H9 (cell line): ENCODE measurements around the gene SYNE2. TPM values are rescaled to one million over a fixed set of nuclear protein-coding genes. Genes with fewer than 3 reads are reported as not detected.
A peak's percentile ranks its signal among the peaks of the same experiment; 100 is the strongest.

Experiments used
- DNase-seq: peaks from one replicate; pipeline ENCODE4 v3.0.0-alpha.2; 2017
- H2AFZ ChIP-seq: one replicate; pipeline ENCODE4 v1.6.1; 2013; ENCODE audit warnings: mild to moderate bottlenecking, low read length, control low read depth, moderate library complexity
- H2AK5ac ChIP-seq: 2 replicates; pipeline ENCODE4 v1.6.1; 2013; ENCODE audit warnings: low read length, control low read depth, mixed read lengths; ENCODE audit not compliant: insufficient read length
- H2BK120ac ChIP-seq: one replicate; pipeline ENCODE4 v1.6.1; 2013; ENCODE audit warnings: low read depth, mild to moderate bottlenecking, low read length, control low read depth, inconsistent platforms; ENCODE audit not compliant: poor library complexity, severe bottlenecking
- H2BK12ac ChIP-seq: 2 replicates; pipeline ENCODE4 v1.6.1; 2013; ENCODE audit warnings: low read length, control low read depth, mixed read lengths, low read depth; ENCODE audit not compliant: insufficient read length
- H2BK15ac ChIP-seq: 2 replicates; pipeline ENCODE4 v1.6.1; 2013; ENCODE audit warnings: low read depth, low read length, control low read depth
- H2BK20ac ChIP-seq: one replicate; pipeline ENCODE4 v1.6.1; 2013; ENCODE audit warnings: low read depth, mild to moderate bottlenecking, low read length, control low read depth, inconsistent platforms; ENCODE audit not compliant: poor library complexity, severe bottlenecking
- H2BK5ac ChIP-seq: 2 replicates; pipeline ENCODE4 v1.6.1; 2013; ENCODE audit warnings: low read length, control low read depth, mixed read lengths; ENCODE audit not compliant: insufficient read length
- H3K14ac ChIP-seq: 2 replicates; pipeline ENCODE4 v1.6.1; 2013; ENCODE audit warnings: low read length, control low read depth; ENCODE audit not compliant: insufficient read depth
- H3K18ac ChIP-seq: 2 replicates; pipeline ENCODE4 v1.6.1; 2013; ENCODE audit warnings: low read depth, mild to moderate bottlenecking, mixed read lengths, low read length, control low read depth; ENCODE audit not compliant: insufficient read length
- H3K23ac ChIP-seq: 2 replicates; pipeline ENCODE4 v1.6.1; 2013; ENCODE audit warnings: low read length, control low read depth, mixed read lengths, low read depth; ENCODE audit not compliant: insufficient read length
- H3K23me2 ChIP-seq: 2 replicates; pipeline ENCODE4 v1.6.1; 2013; ENCODE audit warnings: low read depth, mild to moderate bottlenecking, mixed read lengths, low read length, control low read depth; ENCODE audit not compliant: insufficient read length, poor library complexity, severe bottlenecking
- H3K27ac ChIP-seq: 2 replicates; pipeline ENCODE4 v1.5.1; 2013; ENCODE audit warnings: low read length, control low read depth, mixed read lengths, low read depth; ENCODE audit not compliant: insufficient read length
- H3K27me3 ChIP-seq: 2 replicates; pipeline ENCODE4 v1.6.1; 2013; ENCODE audit warnings: low read length, control low read depth, inconsistent platforms; ENCODE audit not compliant: insufficient read depth
- H3K4ac ChIP-seq: 2 replicates; pipeline ENCODE4 v1.6.1; 2013; ENCODE audit warnings: low read depth, mild to moderate bottlenecking, control low read depth, inconsistent platforms, low read length, moderate library complexity
- H3K4me1 ChIP-seq: 2 replicates; pipeline ENCODE4 v1.6.1; 2013; ENCODE audit warnings: low read length, control low read depth, inconsistent platforms; ENCODE audit not compliant: insufficient read depth
- H3K4me2 ChIP-seq: 2 replicates; pipeline ENCODE4 v1.6.1; 2013; ENCODE audit warnings: low read length, control low read depth, mixed read lengths; ENCODE audit not compliant: insufficient read length, insufficient read depth
- H3K56ac ChIP-seq: 2 replicates; pipeline ENCODE4 v1.6.1; 2013; ENCODE audit warnings: low read depth, mild to moderate bottlenecking, mixed read lengths, low read length, control low read depth; ENCODE audit not compliant: insufficient read length
- H3K79me1 ChIP-seq: 2 replicates; pipeline ENCODE4 v1.6.1; 2013; ENCODE audit warnings: low read depth, mild to moderate bottlenecking, moderate library complexity, low read length, control low read depth, inconsistent platforms; ENCODE audit not compliant: insufficient read depth, poor library complexity, severe bottlenecking
- H3K79me2 ChIP-seq: 2 replicates; pipeline ENCODE4 v1.6.1; 2013; ENCODE audit warnings: low read length, control low read depth, inconsistent platforms; ENCODE audit not compliant: insufficient read depth
- H3K9ac ChIP-seq: 2 replicates; pipeline ENCODE4 v1.6.1; 2013; ENCODE audit warnings: low read length, control low read depth, mixed read lengths; ENCODE audit not compliant: insufficient read length; ENCODE audit errors: extremely low read depth
- H3K9me3 ChIP-seq: one replicate; pipeline ENCODE4 v1.6.1; 2013; ENCODE audit warnings: low read depth, low read length, inconsistent platforms; ENCODE audit not compliant: control insufficient read depth
- H3T11ph ChIP-seq: one replicate; pipeline ENCODE4 v1.6.1; 2013; ENCODE audit warnings: mild to moderate bottlenecking, low read length, control low read depth, inconsistent platforms
- H4K20me1 ChIP-seq: one replicate; pipeline ENCODE4 v1.6.1; 2013; ENCODE audit not compliant: control insufficient read depth, insufficient read length, insufficient read depth
- H4K5ac ChIP-seq: 2 replicates; pipeline ENCODE4 v1.6.1; 2013; ENCODE audit warnings: low read depth, mild to moderate bottlenecking, mixed read lengths, low read length, control low read depth; ENCODE audit not compliant: insufficient read length
- H4K8ac ChIP-seq: replicated peaks from 2 replicates; pipeline ENCODE4 v1.6.1; 2013; ENCODE audit warnings: low read length, control low read depth, mixed read lengths, low read depth; ENCODE audit not compliant: insufficient read length
- H4K91ac ChIP-seq: 2 replicates; pipeline ENCODE4 v1.6.1; 2013; ENCODE audit warnings: low read depth, mild to moderate bottlenecking, moderate library complexity, mixed read lengths, low read length, control low read depth; ENCODE audit not compliant: insufficient read length
- H3K27ac Mint-ChIP-seq, 3 experiments: 2 replicates in 2 of 3; 3 replicates in 1 of 3; pipeline ENCODE4 v1.8.0; 2020 to 2021; ENCODE audit warnings: mixed read lengths in 3 of 3, mild to moderate bottlenecking in 1 of 3, moderate library complexity in 1 of 3
- H3K27me3 Mint-ChIP-seq: 2 replicates; pipeline ENCODE4 v1.8.0; 2021; ENCODE audit warnings: low read depth, mild to moderate bottlenecking, moderate library complexity, mixed read lengths
- H3K36me3 Mint-ChIP-seq, 3 experiments: 2 replicates in 2 of 3; 3 replicates in 1 of 3; pipeline ENCODE4 v1.8.0; 2020 to 2021; ENCODE audit warnings: low read depth in 3 of 3, mixed read lengths in 3 of 3; ENCODE audit not compliant: insufficient read depth in 1 of 3
- H3K4me1 Mint-ChIP-seq, 2 experiments: 2 replicates each; pipeline ENCODE4 v1.8.0; 2020; ENCODE audit warnings: mixed read lengths in 2 of 2
- H3K4me3 Mint-ChIP-seq, 2 experiments: 2 replicates in 1 of 2; 3 replicates in 1 of 2; pipeline ENCODE4 v1.8.0; 2020 to 2021; ENCODE audit warnings: mild to moderate bottlenecking in 2 of 2, mixed read lengths in 2 of 2, moderate library complexity in 1 of 2
- H3K9me3 Mint-ChIP-seq, 2 experiments: 2 replicates in 1 of 2; 3 replicates in 1 of 2; pipeline ENCODE4 v1.8.0; 2020; ENCODE audit warnings: mild to moderate bottlenecking in 2 of 2, mixed read lengths in 2 of 2, moderate library complexity in 1 of 2
- CTCF ChIP-seq: fragments of 200-600 bp; sonication (generic); conservative IDR thresholded peaks from 3 replicates; pipeline ENCODE4 v1.8.0; 2021; ENCODE audit warnings: antibody characterized with exemption, mild to moderate bottlenecking
- WGBS: extraction: QIAGEN DNeasy Blood & Tissue Kit; methylation state at CpG from one replicate; pipeline ENCODE4 v1.1.7; 2013; ENCODE audit warnings: missing lambda C conversion rate, low lambda C conversion rate, mixed read lengths; ENCODE audit not compliant: insufficient read length; ENCODE audit errors: extremely low coverage; 5-methylcytosine and 5-hydroxymethylcytosine counted together
- long read RNA-seq: library from polyadenylated mRNA; unstranded; transcript quantifications from one replicate; pipeline ENCODE4 v2.0.0, GENCODE V29; 2020
- total RNA-seq: library from RNA; stranded (reverse); gene quantifications from 2 replicates; pipeline ENCODE4 v1.2.1, GENCODE V29; 2021

Gene SYNE2, protein sequence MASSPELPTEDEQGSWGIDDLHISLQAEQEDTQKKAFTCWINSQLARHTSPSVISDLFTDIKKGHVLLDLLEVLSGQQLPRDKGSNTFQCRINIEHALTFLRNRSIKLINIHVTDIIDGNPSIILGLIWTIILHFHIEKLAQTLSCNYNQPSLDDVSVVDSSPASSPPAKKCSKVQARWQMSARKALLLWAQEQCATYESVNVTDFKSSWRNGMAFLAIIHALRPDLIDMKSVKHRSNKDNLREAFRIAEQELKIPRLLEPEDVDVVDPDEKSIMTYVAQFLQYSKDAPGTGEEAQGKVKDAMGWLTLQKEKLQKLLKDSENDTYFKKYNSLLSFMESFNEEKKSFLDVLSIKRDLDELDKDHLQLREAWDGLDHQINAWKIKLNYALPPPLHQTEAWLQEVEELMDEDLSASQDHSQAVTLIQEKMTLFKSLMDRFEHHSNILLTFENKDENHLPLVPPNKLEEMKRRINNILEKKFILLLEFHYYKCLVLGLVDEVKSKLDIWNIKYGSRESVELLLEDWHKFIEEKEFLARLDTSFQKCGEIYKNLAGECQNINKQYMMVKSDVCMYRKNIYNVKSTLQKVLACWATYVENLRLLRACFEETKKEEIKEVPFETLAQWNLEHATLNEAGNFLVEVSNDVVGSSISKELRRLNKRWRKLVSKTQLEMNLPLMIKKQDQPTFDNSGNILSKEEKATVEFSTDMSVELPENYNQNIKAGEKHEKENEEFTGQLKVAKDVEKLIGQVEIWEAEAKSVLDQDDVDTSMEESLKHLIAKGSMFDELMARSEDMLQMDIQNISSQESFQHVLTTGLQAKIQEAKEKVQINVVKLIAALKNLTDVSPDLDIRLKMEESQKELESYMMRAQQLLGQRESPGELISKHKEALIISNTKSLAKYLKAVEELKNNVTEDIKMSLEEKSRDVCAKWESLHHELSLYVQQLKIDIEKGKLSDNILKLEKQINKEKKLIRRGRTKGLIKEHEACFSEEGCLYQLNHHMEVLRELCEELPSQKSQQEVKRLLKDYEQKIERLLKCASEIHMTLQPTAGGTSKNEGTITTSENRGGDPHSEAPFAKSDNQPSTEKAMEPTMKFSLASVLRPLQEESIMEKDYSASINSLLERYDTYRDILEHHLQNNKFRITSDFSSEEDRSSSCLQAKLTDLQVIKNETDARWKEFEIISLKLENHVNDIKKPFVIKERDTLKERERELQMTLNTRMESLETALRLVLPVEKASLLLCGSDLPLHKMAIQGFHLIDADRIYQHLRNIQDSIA (N-terminal part only)
- 36.9 and 43.3 TPM in 2 replicates for total RNA-seq
- long read RNA-seq, partial matches to known transcripts: 118 of 150 reads
- long read RNA-seq, other reads (novel, unspliced or antisense): 32 of 150 reads

GRCh38 chr14:63852817-63853731 is at the start of gene SYNE2:
SYNE2 (plus strand) TSS chr14:63853004; CDS start chr14:63909149, 56,145 bp downstream.
- no peak within 1 kb of the TSS for H2BK15ac ChIP-seq
- H3K27ac Mint-ChIP-seq: peak within 1 kb of the TSS in 2 of 3 experiments; percentile 92 to 94; a peak in 4 of 7 replicates
- H3K23ac ChIP-seq: no peak within 1 kb of the TSS
- peak within 1 kb of the TSS; percentile 80 to 97 for H3K4me3 Mint-ChIP-seq
- no peaks in the 10 kb centered on the region; a peak in 1 of 5 replicates for H3K9me3 Mint-ChIP-seq
- no peak within 1 kb of the TSS for H4K5ac ChIP-seq
- no peaks in the 10 kb centered on the region for H3K27me3 ChIP-seq
- peak; percentile 82 for DNase-seq
- WGBS: no CpG with 5 or more reads among the region's 124 CpGs
- peaks cover 13% of the 10 kb centered on the region for H3K23me2 ChIP-seq
- H2BK5ac ChIP-seq: no peak within 1 kb of the TSS
- no peak within 1 kb of the TSS for H3K18ac ChIP-seq
- no peak within 1 kb of the TSS for H3K4ac ChIP-seq
- no peak within 1 kb of the TSS for H4K91ac ChIP-seq
- no peak within 1 kb of the TSS for H4K8ac ChIP-seq
- no peak within 1 kb of the TSS for H3T11ph ChIP-seq
- no peak within 1 kb of the TSS for H2AK5ac ChIP-seq
- H3K4me2 ChIP-seq: peak within 1 kb of the TSS; percentile 83
- H3K14ac ChIP-seq: peak within 1 kb of the TSS; percentile 90
- H2BK20ac ChIP-seq: no peak within 1 kb of the TSS
- H3K4me1 ChIP-seq: no peaks in the 10 kb centered on the region
- H3K4me1 Mint-ChIP-seq: peaks cover 15 to 19% of the 10 kb centered on the region in 2 experiments
- no peaks in the 10 kb centered on the region for H3K79me1 ChIP-seq
- H4K20me1 ChIP-seq: no peaks in the 10 kb centered on the region
- no peak within 1 kb of the TSS for H3K56ac ChIP-seq
- H3K27ac ChIP-seq: no peak within 1 kb of the TSS
- peak; percentile 34; the same call in 2 of the 3 replicates for TF ChIP-seq CTCF
- H2BK120ac ChIP-seq: no peak within 1 kb of the TSS
- H3K79me2 ChIP-seq: peaks cover 6% of the 10 kb centered on the region; the same call in 1 of the 2 replicates
- no peak within 1 kb of the TSS for H2BK12ac ChIP-seq
- no peaks in the 10 kb centered on the region for H3K9me3 ChIP-seq
- no peaks in the 10 kb centered on the region for H3K36me3 Mint-ChIP-seq
- peaks cover 25% of the 10 kb centered on the region for H3K27me3 Mint-ChIP-seq
- H2AFZ ChIP-seq: peak within 1 kb of the TSS; percentile 81
- peak within 1 kb of the TSS; percentile 77 for H3K9ac ChIP-seq
